Measurements from ENCODE around the gene GSTM2.
"Not testable (repeated sequence)": the region's sequence is repeated elsewhere in the genome, so short reads cannot be mapped to it uniquely, and the experiment has no call there.

The GSTM2 gene

GRCh38 chr1:109655615-109656519 is 12.0 kb upstream of the GSTM2 start, which contains the start of gene GSTM4:
Gene GSTM4 (plus strand): TSS chr1:109656099. CDS start chr1:109656390, 291 bp downstream.
- DNase-seq (ENCODE audit: low spot score), result peak; percentile 94
- in situ Hi-C loops (cut with MboI; ENCODE audit: low sequenced_read_pairs, unreplicated experiment), result no loop called here

GRCh38 chr1:109657395-109657794 is 10.5 kb upstream of the GSTM2 start:
- no peak for DNase-seq (ENCODE audit: low spot score)
- TF ChIP-seq CTCF (IDR thresholded peaks at IDR 0.05; ENCODE audit: borderline replicate concordance, control extremely low read depth, extremely low read depth, insufficient read depth, missing control alignments), result no peak
- in situ Hi-C loops (cut with MboI; ENCODE audit: low sequenced_read_pairs, unreplicated experiment), result no loop called here

More at GRCh38 chr1:109655615-109656519, 12.0 kb upstream of the GSTM2 start, which contains the start of gene GSTM4:
- no peak for TF ChIP-seq CTCF (IDR thresholded peaks at IDR 0.05; ENCODE audit: borderline replicate concordance, control extremely low read depth, extremely low read depth, insufficient read depth, missing control alignments)

- TF ChIP-seq CTCF (IDR thresholded peaks at IDR 0.05; ENCODE audit: borderline replicate concordance, control extremely low read depth, extremely low read depth, insufficient read depth, missing control alignments), result no peak
- in situ Hi-C loops (cut with MboI; ENCODE audit: low sequenced_read_pairs, unreplicated experiment), result no loop called here
- DNase-seq (ENCODE audit: low spot score), result no peak
These were observed 9.9 kb upstream of the GSTM2 start for GRCh38 chr1:109657970-109658369.

GRCh38 chr1:109658533-109659042 is 9.3 kb upstream of the GSTM2 start:
- no peak for DNase-seq (ENCODE audit: low spot score)
- TF ChIP-seq CTCF (IDR thresholded peaks at IDR 0.05; ENCODE audit: borderline replicate concordance, control extremely low read depth, extremely low read depth, insufficient read depth, missing control alignments), result no peak
- in situ Hi-C loops (cut with MboI; ENCODE audit: low sequenced_read_pairs, unreplicated experiment), result no loop called here

GRCh38 chr1:109659145-109659544 is 8.7 kb upstream of the GSTM2 start:
- TF ChIP-seq CTCF (IDR thresholded peaks at IDR 0.05; ENCODE audit: borderline replicate concordance, control extremely low read depth, extremely low read depth, insufficient read depth, missing control alignments), result no peak
- in situ Hi-C loops (cut with MboI; ENCODE audit: low sequenced_read_pairs, unreplicated experiment), result no loop called here
- DNase-seq (ENCODE audit: low spot score), result no peak

GRCh38 chr1:109659997-109660690 is 7.7 kb upstream of the GSTM2 start:
- TF ChIP-seq CTCF (IDR thresholded peaks at IDR 0.05; ENCODE audit: borderline replicate concordance, control extremely low read depth, extremely low read depth, insufficient read depth, missing control alignments), result no peak
- no peak for DNase-seq (ENCODE audit: low spot score)
- in situ Hi-C loops (cut with MboI; ENCODE audit: low sequenced_read_pairs, unreplicated experiment), result loop anchor here (10.0 kb wide), 1 partner anchor 55 kb away; the partner anchor contains the start of gene GSTM5

- not testable (repeated sequence) for DNase-seq (ENCODE audit: low spot score)
- in situ Hi-C loops (cut with MboI; ENCODE audit: low sequenced_read_pairs, unreplicated experiment), result loop anchor here (10.0 kb wide), 1 partner anchor 54 kb away; the partner anchor contains the start of gene GSTM5
These were observed 7.2 kb upstream of the GSTM2 start for GRCh38 chr1:109660691-109661026.
